ENCODE results near the gene STIM2.

- TF ChIP-seq CTCF (IDR thresholded peaks at IDR 0.05; ENCODE audit: low read length) = no peak
- TF ChIP-seq EZH2 (optimal IDR thresholded peaks at IDR 0.05; ENCODE audit: low read depth, low read length) = no peak
Observed at GRCh38 chr4:27001398-27002164, 140.9 kb downstream of the STIM2 start.

All from MM.1S (cell line).